ENCODE measurements around the gene MEIS1.

DNA sequence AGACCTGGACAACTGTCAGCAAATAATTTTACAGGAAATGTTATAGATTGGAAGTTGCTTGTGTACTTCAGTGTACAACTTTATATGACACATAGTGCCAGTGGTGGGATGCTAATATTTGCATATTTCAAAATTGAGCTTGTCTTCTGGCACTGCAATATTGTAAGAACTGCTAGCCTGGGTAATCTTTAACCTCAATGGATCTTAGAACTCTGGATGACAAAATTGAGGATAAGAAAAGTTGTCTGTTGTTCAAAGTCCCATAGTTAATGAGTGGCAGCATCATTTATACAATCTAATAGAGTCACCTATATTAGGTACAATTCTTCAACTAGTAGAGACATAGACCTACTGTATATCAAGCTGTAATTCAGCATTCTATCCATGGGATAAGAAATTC, 110.3 kb downstream of the MEIS1 start:
- TF ChIP-seq CTCF (conservative IDR thresholded peaks at IDR 0.05) (no peak), EZH2 (IDR thresholded peaks at IDR 0.05; ENCODE audit: low read depth) (no peak)
